Measurements from ENCODE around the gene EHD1. TPM values are rescaled to one million over a fixed set of nuclear protein-coding genes. Genes with fewer than 3 reads are reported as not detected.
A peak's percentile ranks its signal among the peaks of the same experiment; 100 is the strongest.

Gene EHD1
- total and polyA plus RNA-seq, 9 of the 15 experiments (the other 6 are each of a cell fraction or from before 2014, with no cell fraction given): 0.46 to 65.0 (median 16.4) TPM

DNA sequence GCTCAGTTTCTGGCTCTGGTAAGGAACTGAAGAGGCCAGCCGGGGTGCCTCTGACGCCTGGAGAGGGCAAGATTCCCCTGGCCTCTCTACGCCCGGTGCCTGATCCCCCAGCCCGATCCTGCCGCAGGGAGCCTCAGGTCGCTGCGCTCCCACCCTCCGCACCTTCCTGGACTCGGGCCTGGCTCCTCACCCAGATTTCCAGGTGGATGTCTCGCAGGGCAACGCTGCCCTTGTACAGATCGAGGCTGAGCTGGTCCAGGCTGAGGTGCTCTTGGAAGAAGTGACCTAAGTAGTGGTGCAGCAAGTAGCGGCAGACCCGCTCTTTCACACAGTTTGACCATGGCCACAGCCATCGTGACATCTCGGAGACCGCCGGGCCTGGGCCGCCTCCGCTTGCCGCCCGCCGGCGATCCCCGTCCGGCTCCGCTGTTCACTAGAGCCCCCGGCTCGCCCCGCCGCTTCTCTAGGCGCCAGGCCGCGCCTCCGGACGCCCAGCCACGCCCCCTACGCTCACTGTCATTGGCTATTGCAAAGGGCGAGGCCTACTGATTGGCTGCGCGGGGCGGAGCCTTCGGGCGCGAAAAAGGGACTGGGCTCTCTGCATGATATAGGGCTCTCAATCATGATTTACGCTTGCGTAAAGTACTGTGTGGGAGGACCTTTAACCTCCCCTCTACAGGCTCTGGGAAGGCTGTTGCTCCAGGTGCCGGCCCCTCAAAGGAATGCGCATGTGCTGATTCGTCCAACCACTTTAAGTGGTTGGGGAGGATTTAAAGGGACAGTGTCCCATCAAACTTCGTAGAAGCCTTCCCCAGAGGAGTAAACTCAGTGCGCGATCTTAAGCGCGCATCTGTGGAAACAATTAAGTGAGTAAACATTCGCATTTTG is 38.6 kb upstream of the EHD1 start, which contains the start of gene ATG2A (continued):
- TF ChIP-seq PREB (CRISPR knock-in tag; IDR thresholded peaks at IDR 0.05) (no peak), SMARCE1 (IDR thresholded peaks at IDR 0.05) (no peak), PKNOX1 (IDR thresholded peaks at IDR 0.05) (peak; percentile 93), CREB1 (IDR thresholded peaks at IDR 0.05) (no peak; the same call in 1 of the 2 replicates), CREB1 (CRISPR knock-in tag; IDR thresholded peaks at IDR 0.05) (peak; percentile 56), NR2C1 (IDR thresholded peaks at IDR 0.05) (peak; percentile 89), NR2C1 (tag; IDR thresholded peaks at IDR 0.05) (peak; percentile 88), MAFG (tag; conservative IDR thresholded peaks at IDR 0.05) (no peak), YBX1 (IDR thresholded peaks at IDR 0.05) (no peak), DMBX1 (CRISPR knock-in tag; IDR thresholded peaks at IDR 0.05; ENCODE audit: borderline replicate concordance) (peak; percentile 24; the same call in 1 of the 2 replicates), KAT7 (CRISPR knock-in tag; IDR thresholded peaks at IDR 0.05; ENCODE audit: borderline replicate concordance) (peak; percentile 82; the same call in 1 of the 2 replicates), PRDM10 (IDR thresholded peaks at IDR 0.05; ENCODE audit: partially characterized antibody) (no peak), RFX5 (IDR thresholded peaks at IDR 0.05; ENCODE audit: low read depth, low read length) (no peak), ZNF398 (CRISPR knock-in tag; IDR thresholded peaks at IDR 0.05) (no peak), ADNP (tag; IDR thresholded peaks at IDR 0.05) (no peak), CBX2 (IDR thresholded peaks at IDR 0.05; ENCODE audit: insufficient read depth, low read length, poor library complexity, severe bottlenecking) (no peak), SMAD1 (IDR thresholded peaks at IDR 0.05; ENCODE audit: low read depth, low read length, partially characterized antibody) (no peak), ZBTB17 (CRISPR knock-in tag; IDR thresholded peaks at IDR 0.05) (0 out of 2 replicates have a peak, but pooled peaks have one; percentile 17), ZZZ3 (IDR thresholded peaks at IDR 0.05) (no peak)

Measured in K562 (cell line).